Thyroid gland (tissue), 4 donors: Measurements from ENCODE around the gene L1TD1.

Experiments used
- POLR2A ChIP-seq, 2 donors: fragments of 450-650 bp; IDR thresholded peaks; one replicate each; pipeline ENCODE4 v1.6.1; 2017; ENCODE audit warnings: antibody characterized with exemption in 2 of 2, mild to moderate bottlenecking in 2 of 2, moderate library complexity in 1 of 2
- TF ChIP-seq, protein P1 (sequence below), 6 experiments: fragments of 200-600 bp in 3 of 6; fragments of 450-650 bp in 3 of 6; sonication (generic) in 3 of 6; IDR thresholded peaks; one replicate each; pipeline ENCODE4 v1.5.1; 2016 to 2019; ENCODE audit warnings: antibody characterized with exemption in 6 of 6, mild to moderate bottlenecking in 2 of 6, inconsistent platforms in 1 of 6, moderate library complexity in 1 of 6

DNA sequence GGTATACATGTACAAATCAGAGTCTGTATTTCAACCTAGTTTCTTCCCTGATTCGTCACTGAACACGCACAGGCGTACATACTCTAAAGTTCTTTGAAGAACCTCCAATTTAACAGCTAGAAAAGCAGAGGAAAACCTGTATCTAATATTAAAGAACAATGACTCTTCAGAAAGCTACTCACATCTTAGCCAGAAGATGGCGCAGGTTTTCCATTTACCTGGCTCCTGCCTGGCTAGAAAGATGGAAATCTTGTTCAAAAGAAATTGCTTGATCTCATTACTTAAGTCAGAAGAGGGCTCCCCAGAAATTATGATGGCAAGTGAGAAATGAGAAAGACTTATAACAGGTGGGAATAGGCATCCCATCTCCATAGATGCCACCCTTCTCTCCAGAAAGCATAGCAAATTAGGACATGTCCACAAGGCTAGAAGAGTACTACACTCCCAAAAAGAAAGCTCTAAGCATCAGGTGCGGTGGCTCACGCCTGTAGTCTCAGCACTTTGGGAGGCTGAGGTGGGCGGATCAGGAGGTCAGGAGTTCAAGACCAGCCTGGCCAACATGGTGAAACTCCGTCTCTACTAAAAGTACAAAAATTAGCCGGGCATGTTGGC is 19.0 kb upstream of the L1TD1 start:
- TF ChIP-seq, protein P1, sequence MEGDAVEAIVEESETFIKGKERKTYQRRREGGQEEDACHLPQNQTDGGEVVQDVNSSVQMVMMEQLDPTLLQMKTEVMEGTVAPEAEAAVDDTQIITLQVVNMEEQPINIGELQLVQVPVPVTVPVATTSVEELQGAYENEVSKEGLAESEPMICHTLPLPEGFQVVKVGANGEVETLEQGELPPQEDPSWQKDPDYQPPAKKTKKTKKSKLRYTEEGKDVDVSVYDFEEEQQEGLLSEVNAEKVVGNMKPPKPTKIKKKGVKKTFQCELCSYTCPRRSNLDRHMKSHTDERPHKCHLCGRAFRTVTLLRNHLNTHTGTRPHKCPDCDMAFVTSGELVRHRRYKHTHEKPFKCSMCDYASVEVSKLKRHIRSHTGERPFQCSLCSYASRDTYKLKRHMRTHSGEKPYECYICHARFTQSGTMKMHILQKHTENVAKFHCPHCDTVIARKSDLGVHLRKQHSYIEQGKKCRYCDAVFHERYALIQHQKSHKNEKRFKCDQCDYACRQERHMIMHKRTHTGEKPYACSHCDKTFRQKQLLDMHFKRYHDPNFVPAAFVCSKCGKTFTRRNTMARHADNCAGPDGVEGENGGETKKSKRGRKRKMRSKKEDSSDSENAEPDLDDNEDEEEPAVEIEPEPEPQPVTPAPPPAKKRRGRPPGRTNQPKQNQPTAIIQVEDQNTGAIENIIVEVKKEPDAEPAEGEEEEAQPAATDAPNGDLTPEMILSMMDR (IDR thresholded peaks at IDR 0.05): peak; percentile 39 to 85 (median 78)
- TF ChIP-seq POLR2A (IDR thresholded peaks at IDR 0.05): no peak
